ENCODE data around the gene AFF3.

Gene AFF3

GRCh38 chr2:99648906-99649789, 493.2 kb downstream of the AFF3 start:
- DNase-seq: no peak

GRCh38 chr2:99648178-99648844, 494.1 kb downstream of the AFF3 start:
- DNase-seq: no peak

GRCh38 chr2:99645960-99646359, 496.4 kb downstream of the AFF3 start:
- DNase-seq: no peak

- no peak for DNase-seq
These were observed 498.0 kb downstream of the AFF3 start for GRCh38 chr2:99644419-99644787.

GRCh38 chr2:99643787-99644418, 498.5 kb downstream of the AFF3 start:
- no peak for DNase-seq

- DNase-seq: no peak
These were observed 500.4 kb downstream of the AFF3 start for GRCh38 chr2:99641999-99642398.

GRCh38 chr2:99640635-99641151, 501.7 kb downstream of the AFF3 start:
- DNase-seq: no peak

GRCh38 chr2:99638791-99639190, 503.6 kb downstream of the AFF3 start:
- DNase-seq: no peak

- DNase-seq: no peak
These were observed 505.2 kb downstream of the AFF3 start for GRCh38 chr2:99637159-99637697.

GRCh38 chr2:99636144-99637034, 506.0 kb downstream of the AFF3 start:
- no peak for DNase-seq

GRCh38 chr2:99635710-99636109, 506.7 kb downstream of the AFF3 start:
- no peak for DNase-seq

GRCh38 chr2:99634234-99634633, 508.2 kb downstream of the AFF3 start:
- no peak for DNase-seq

GRCh38 chr2:99631700-99632099, 510.7 kb downstream of the AFF3 start:
- DNase-seq: no peak

- DNase-seq: no peak
These were observed 513.1 kb downstream of the AFF3 start for GRCh38 chr2:99629320-99629719.

- DNase-seq: no peak
These were observed 516.2 kb downstream of the AFF3 start for GRCh38 chr2:99626158-99626557.

GRCh38 chr2:99624677-99625076, 517.7 kb downstream of the AFF3 start:
- DNase-seq: no peak

GRCh38 chr2:99623613-99624012, 518.8 kb downstream of the AFF3 start:
- DNase-seq: no peak

- DNase-seq: no peak
These were observed 519.4 kb downstream of the AFF3 start for GRCh38 chr2:99623035-99623434.

GRCh38 chr2:99622534-99622933, 519.9 kb downstream of the AFF3 start:
- DNase-seq: no peak

GRCh38 chr2:99621774-99622173, 520.6 kb downstream of the AFF3 start:
- DNase-seq: no peak

GRCh38 chr2:99621106-99621505, 521.3 kb downstream of the AFF3 start:
- DNase-seq: no peak

GRCh38 chr2:99619151-99619550, 523.2 kb downstream of the AFF3 start:
- DNase-seq: no peak
